Esophagus squamous epithelium (tissue), 5 donors: ENCODE data around the gene MGAT1. TPM values are rescaled to one million over a fixed set of nuclear protein-coding genes. Genes with fewer than 3 reads are reported as not detected.
A peak's percentile ranks its signal among the peaks of the same experiment; 100 is the strongest.

ENCODE experiments used
- DNase-seq: peaks from one replicate; lab custom pipeline; 2025; lab: John Stamatoyannopoulos, UW
- H3K27ac ChIP-seq, 4 donors: fragments of 200-600 bp; sonication (generic); one replicate each; pipeline ENCODE4 v1.5.1; 2016 to 2019; ENCODE audit warnings: mild to moderate bottlenecking in 1 of 4
- H3K27me3 ChIP-seq, 4 donors: fragments of 200-600 bp; sonication (generic); 1 replicate in 3 of 4; 2 replicates in 1 of 4; pipeline versions ENCODE4 v1.5.1 to v1.6.0; 2017 to 2021; ENCODE audit warnings: antibody characterized with exemption in 1 of 4
- H3K36me3 ChIP-seq, 3 donors: fragments of 200-600 bp; sonication (generic); one replicate each; pipeline ENCODE4 v1.5.1; 2016 to 2019
- H3K4me1 ChIP-seq, 3 donors: fragments of 200-600 bp; sonication (generic); one replicate each; pipeline ENCODE4 v1.5.1; 2017 to 2019
- H3K4me3 ChIP-seq, 4 donors: fragments of 200-600 bp; sonication (generic); 1 replicate in 3 of 4; 2 replicates in 1 of 4; pipeline ENCODE4 v1.5.1; 2016 to 2019; ENCODE audit warnings: mild to moderate bottlenecking in 2 of 4, moderate library complexity in 1 of 4
- H3K9me3 ChIP-seq, 3 donors: fragments of 200-600 bp; sonication (generic); one replicate each; pipeline ENCODE4 v1.5.1; 2016 to 2019
- POLR2A ChIP-seq, 4 donors: fragments of 450-650 bp; IDR thresholded peaks; one replicate each; pipeline ENCODE4 v1.6.1; 2017; ENCODE audit warnings: antibody characterized with exemption in 4 of 4, mild to moderate bottlenecking in 4 of 4, moderate library complexity in 3 of 4
- WGBS, 2 donors: methylation state at CpG; one replicate each; pipeline ENCODE4 v1.1.5; 2018; 5-methylcytosine and 5-hydroxymethylcytosine counted together
- intact Hi-C: fragments of 100-400 bp; cut with DNase I; formaldehyde crosslinking; loops from one replicate; pipeline ENCODE4 v1.15.0; 2022
- total RNA-seq, 4 donors: library from RNA; depleted of rRNA; stranded (reverse); fragments of >200 nt; gene quantifications; one replicate each; pipeline ENCODE4 v1.1.0, GENCODE V29; 2016
- TF ChIP-seq, protein P1 (sequence below), 6 experiments: fragments of 450-650 bp in 4 of 6; fragments of 200-600 bp in 2 of 6; sonication (generic) in 2 of 6; IDR thresholded peaks; one replicate each; pipeline ENCODE4 v1.5.1; 2016 to 2019; ENCODE audit warnings: antibody characterized with exemption in 6 of 6, mild to moderate bottlenecking in 4 of 6, moderate library complexity in 4 of 6
- donor health status: DM: yes; HTN: yes; CAD: no.

The MGAT1 gene
- total RNA-seq, 4 donors from 2014 or later = 62.6 to 163 (median 111) TPM

DNA sequence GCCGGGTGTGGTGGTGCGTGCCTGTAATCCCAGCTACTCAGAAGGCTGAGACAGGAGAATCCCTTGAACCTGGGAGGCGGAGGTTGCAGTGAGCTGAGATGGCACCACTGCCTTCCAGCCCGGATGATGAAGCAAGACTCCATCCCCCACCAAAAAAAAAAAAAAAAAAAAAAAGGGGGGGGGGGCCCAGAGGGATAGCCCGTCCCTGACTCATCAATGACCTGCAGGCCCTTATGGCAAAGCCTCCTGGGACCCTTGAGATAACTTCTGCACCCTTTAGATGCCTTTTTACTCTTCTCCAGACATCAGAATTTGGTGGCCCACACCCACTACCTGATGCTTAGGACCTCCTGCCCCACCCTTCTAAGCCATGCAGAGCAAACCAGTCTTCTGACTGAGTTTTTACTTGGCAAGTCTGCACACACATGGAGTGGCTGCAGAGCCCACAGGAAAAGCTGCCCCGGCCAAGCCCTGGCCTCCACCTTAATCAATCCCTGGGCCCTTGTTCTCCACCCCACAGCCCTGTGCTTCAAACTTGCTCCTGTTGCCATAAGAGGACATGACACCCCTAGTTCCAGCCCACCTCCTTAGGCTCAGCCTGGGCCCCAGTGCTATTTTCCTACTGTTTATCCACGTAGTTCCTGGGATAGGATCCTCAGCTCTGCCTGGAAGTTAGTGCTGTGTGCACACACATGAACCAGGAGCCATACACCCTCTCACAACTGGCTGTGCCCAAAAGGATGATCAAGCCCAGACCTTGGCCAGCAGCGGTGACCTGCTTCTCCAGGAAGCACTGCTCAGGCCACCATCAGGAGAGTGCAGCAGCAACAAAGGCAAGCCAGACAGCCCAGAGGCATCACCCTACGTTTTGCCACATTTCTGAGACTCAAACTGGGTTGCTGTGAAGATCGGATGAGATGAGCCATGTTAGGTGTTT, 5.1 kb downstream of the MGAT1 start:
- Histone ChIP-seq H3K4me1 (peaks cover 58 to 94% (median 60%) of the 10 kb centered on the region in 3 donors), H3K27ac (peak overlapping the region; percentile 12 to 99 (median 39)), H3K4me3 (peak overlapping the region in 1 of 4 donors; percentile 15), H3K36me3 (peaks cover 3 to 51% (median 4%) of the 10 kb centered on the region in 3 donors), H3K27me3 (no peaks in the 10 kb centered on the region), H3K9me3 (no peaks in the 10 kb centered on the region)
- no peak for DNase-seq
- intact Hi-C loops = no loop called here
- TF ChIP-seq, protein P1, sequence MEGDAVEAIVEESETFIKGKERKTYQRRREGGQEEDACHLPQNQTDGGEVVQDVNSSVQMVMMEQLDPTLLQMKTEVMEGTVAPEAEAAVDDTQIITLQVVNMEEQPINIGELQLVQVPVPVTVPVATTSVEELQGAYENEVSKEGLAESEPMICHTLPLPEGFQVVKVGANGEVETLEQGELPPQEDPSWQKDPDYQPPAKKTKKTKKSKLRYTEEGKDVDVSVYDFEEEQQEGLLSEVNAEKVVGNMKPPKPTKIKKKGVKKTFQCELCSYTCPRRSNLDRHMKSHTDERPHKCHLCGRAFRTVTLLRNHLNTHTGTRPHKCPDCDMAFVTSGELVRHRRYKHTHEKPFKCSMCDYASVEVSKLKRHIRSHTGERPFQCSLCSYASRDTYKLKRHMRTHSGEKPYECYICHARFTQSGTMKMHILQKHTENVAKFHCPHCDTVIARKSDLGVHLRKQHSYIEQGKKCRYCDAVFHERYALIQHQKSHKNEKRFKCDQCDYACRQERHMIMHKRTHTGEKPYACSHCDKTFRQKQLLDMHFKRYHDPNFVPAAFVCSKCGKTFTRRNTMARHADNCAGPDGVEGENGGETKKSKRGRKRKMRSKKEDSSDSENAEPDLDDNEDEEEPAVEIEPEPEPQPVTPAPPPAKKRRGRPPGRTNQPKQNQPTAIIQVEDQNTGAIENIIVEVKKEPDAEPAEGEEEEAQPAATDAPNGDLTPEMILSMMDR (IDR thresholded peaks at IDR 0.05) = no peak
- no peak for TF ChIP-seq POLR2A (IDR thresholded peaks at IDR 0.05)
- 66 to 68% methylated on average over 4 to 8 of the region's 10 CpGs for WGBS, 2 donors

GRCh38 chr5:180795771-180796313, 6.8 kb downstream of the MGAT1 start:
- H3K4me1 ChIP-seq = peaks cover 49 to 100% (median 50%) of the 10 kb centered on the region in 3 donors
- WGBS, 2 donors = 54 to 74% methylated on average over 3 to 4 of the region's 4 CpGs
- H3K27ac ChIP-seq = peak overlapping the region in 2 of 4 donors; percentile 39 to 99
- no peak for DNase-seq
- no peaks in the 10 kb centered on the region for H3K9me3 ChIP-seq
- TF ChIP-seq, protein P1 (IDR thresholded peaks at IDR 0.05) = no peak
- no peak for TF ChIP-seq POLR2A (IDR thresholded peaks at IDR 0.05)
- no peaks in the 10 kb centered on the region for H3K27me3 ChIP-seq
- peaks cover 20 to 68% (median 21%) of the 10 kb centered on the region in 3 donors for H3K36me3 ChIP-seq
- H3K4me3 ChIP-seq = no peak overlapping the region
- intact Hi-C loops = no loop called here

DNA sequence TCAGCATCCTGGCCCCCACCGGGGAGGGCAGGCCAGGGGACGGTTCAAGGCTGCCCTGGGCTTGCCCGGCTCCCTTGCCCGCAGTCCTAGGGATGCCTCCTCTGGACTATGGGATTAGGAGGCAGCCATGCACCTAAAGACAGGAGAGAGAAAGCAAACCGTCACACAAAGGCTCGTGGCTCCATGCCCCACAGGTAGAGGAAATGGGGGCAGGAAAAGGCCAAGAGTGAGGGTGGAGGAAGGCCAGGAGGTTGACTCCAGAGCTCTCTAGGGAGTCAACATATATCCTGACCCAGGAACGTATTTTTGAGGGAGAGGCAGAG, 9.7 kb downstream of the MGAT1 start:
- TF ChIP-seq, protein P1 (IDR thresholded peaks at IDR 0.05) = no peak
- no peak for TF ChIP-seq POLR2A (IDR thresholded peaks at IDR 0.05)
- H3K4me3 ChIP-seq = no peak overlapping the region
- H3K36me3 ChIP-seq = peaks cover 31 to 87% (median 38%) of the 10 kb centered on the region in 3 donors
- intact Hi-C loops = no loop called here
- no peak for DNase-seq
- no peaks in the 10 kb centered on the region for H3K9me3 ChIP-seq
- peaks cover 20 to 97% (median 20%) of the 10 kb centered on the region in 3 donors for H3K4me1 ChIP-seq
- H3K27me3 ChIP-seq = no peaks in the 10 kb centered on the region
- 40 to 76% methylated on average over 3 to 4 of the region's 7 CpGs for WGBS, 2 donors
- H3K27ac ChIP-seq = peak overlapping the region in 1 of 4 donors; percentile 13

- no peak overlapping the region for H3K4me3 ChIP-seq
- H3K36me3 ChIP-seq = peaks cover 34 to 92% (median 38%) of the 10 kb centered on the region in 3 donors
- no peak for DNase-seq
- H3K27ac ChIP-seq = peak overlapping the region in 1 of 4 donors; percentile 13
- 93 to 98% methylated on average over 16 to 25 of the region's 60 CpGs for WGBS, 2 donors
- TF ChIP-seq, protein P1 (IDR thresholded peaks at IDR 0.05) = no peak
- no peak for TF ChIP-seq POLR2A (IDR thresholded peaks at IDR 0.05)
- H3K27me3 ChIP-seq = no peaks in the 10 kb centered on the region
- H3K4me1 ChIP-seq = peaks cover 15 to 97% (median 20%) of the 10 kb centered on the region in 3 donors
- H3K9me3 ChIP-seq = no peaks in the 10 kb centered on the region
- intact Hi-C loops = no loop called here
Observed at GRCh38 chr5:180792287-180792964, 10.2 kb downstream of the MGAT1 start.
